ENCODE measurements around the gene CCDC106.

- TF ChIP-seq CTCF (conservative IDR thresholded peaks at IDR 0.05; ENCODE audit: low read length) = no peak
- TF ChIP-seq EZH2phosphoT487 (IDR thresholded peaks at IDR 0.05; ENCODE audit: borderline replicate concordance) = no peak
These were observed 48.6 kb upstream of the CCDC106 start, which contains the start of gene FIZ1 for GRCh38 chr19:55599468-55599841.

Measured in Loucy (cell line).